Fibroblast of the aortic adventitia (primary cell): ENCODE data around the gene NAA20. TPM values are rescaled to one million over a fixed set of nuclear protein-coding genes. Genes with fewer than 3 reads are reported as not detected.
A peak's percentile ranks its signal among the peaks of the same experiment; 100 is the strongest.

ENCODE experiments used
- DNase-seq: peaks from one replicate; pipeline ENCODE4 v3.0.0-alpha.2; 2010; ENCODE audit warnings: low read depth
- H3K4me3 ChIP-seq: 2 replicates; pipeline ENCODE4 v1.5.1; 2011; ENCODE audit warnings: low read depth, mild to moderate bottlenecking, control low read depth, low read length, moderate library complexity
- total RNA-seq: library from RNA; depleted of rRNA; stranded (reverse); fragments of >200 nt; gene quantifications from 2 replicates; pipeline ENCODE4 v1.2.3, GENCODE V29; 2012; ENCODE audit warnings: low replicate concordance
- TF ChIP-seq, protein P1 (sequence below): IDR thresholded peaks from 2 replicates; pipeline ENCODE4 v1.5.1; 2011; ENCODE audit warnings: mild to moderate bottlenecking, low read length, control low read depth, inconsistent platforms; ENCODE audit not compliant: insufficient read depth

NAA20 gene
- total RNA-seq, 1 donor: 49.3 TPM

GRCh38 chr20:20005342-20005741, 11.8 kb upstream of the NAA20 start:
- H3K4me3 ChIP-seq: no peak overlapping the region
- TF ChIP-seq, protein P1, sequence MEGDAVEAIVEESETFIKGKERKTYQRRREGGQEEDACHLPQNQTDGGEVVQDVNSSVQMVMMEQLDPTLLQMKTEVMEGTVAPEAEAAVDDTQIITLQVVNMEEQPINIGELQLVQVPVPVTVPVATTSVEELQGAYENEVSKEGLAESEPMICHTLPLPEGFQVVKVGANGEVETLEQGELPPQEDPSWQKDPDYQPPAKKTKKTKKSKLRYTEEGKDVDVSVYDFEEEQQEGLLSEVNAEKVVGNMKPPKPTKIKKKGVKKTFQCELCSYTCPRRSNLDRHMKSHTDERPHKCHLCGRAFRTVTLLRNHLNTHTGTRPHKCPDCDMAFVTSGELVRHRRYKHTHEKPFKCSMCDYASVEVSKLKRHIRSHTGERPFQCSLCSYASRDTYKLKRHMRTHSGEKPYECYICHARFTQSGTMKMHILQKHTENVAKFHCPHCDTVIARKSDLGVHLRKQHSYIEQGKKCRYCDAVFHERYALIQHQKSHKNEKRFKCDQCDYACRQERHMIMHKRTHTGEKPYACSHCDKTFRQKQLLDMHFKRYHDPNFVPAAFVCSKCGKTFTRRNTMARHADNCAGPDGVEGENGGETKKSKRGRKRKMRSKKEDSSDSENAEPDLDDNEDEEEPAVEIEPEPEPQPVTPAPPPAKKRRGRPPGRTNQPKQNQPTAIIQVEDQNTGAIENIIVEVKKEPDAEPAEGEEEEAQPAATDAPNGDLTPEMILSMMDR: no peak
- DNase-seq: no peak

DNA sequence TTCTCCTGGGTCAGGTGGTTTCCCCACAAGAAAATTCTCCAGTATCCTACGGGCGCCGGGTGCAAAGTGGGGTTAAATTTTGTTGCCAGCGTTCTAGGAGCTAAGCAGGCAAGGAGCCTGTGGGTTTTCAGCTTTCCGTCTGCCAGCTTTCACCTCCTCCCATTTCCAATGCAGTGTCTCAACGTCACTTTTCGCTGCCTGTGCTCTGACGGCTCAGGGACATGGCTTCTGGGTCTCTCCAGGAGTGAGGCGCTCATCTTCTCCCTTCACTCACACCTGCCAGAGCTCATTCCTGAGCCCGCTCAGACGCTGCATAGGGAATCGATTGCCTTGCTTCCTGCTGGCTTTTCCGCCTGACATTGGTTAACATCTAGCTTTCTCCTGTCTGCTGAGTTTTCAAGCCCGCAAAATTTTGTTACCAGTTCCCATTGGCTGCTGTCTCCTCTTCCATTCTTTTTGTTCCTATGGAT, 7.3 kb upstream of the NAA20 start:
- H3K4me3 ChIP-seq: no peak overlapping the region
- DNase-seq: no peak
- TF ChIP-seq, protein P1: no peak

DNA sequence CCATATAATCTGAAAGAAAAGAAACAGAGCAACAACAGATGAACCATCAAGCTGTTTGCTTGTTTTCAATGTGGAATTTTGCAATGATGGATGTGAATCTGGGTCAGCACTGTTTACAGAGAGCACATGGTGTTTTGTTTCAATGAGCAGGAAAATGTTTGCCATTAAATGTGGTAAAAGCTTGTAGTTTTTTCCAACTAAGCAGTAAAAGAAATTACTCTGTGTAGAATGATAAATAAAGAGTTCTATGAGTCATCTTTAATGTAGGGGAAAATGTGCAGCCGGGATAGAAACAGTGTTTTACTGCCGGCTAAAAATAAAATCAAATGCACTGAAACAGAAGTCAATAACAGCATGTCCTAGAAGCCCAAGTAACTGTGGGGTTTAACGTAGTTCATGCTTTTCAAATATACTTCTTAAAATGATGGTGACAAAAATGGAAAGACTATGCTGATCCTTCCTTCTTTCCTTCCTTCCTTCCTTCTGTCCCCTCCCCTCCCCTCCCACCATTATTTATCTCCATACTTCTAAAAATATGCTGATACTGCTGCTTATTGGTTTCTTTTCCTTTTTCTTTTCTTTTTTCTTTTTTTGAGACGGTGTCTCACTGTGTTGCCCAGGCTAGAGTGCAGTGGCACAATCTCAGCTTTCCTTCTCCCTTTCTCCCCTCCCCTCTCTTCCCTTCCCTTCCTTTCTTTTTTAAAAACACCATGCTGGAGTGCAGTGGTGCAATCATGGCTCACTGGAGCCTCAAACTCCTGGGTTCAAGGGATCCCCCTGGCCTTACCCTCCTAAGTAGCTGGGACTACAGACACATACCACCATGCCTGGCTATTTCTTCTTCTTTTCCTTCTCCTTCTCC, 6.3 kb upstream of the NAA20 start:
- no peak overlapping the region for H3K4me3 ChIP-seq
- TF ChIP-seq, protein P1: no peak
- DNase-seq: peak; percentile 25

DNA sequence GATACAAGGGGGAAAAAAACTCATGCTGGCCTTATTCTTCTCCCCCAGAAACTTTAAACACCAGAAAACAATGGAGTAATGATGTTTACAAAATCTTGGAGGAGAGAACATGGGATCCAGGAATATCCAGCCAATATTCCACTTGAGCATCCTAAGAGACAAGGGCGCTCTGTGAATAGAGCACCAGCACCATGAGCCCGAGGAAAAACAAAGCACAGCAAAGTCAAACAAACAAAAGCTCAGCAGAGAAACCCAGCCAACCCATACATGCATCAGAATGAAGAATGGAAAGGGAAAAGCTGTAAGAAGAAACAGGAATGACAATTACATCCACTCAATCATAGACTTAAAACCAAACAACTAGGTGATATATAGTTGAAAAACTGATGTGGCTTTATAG, 4.6 kb upstream of the NAA20 start:
- DNase-seq: no peak
- no peak overlapping the region for H3K4me3 ChIP-seq
- TF ChIP-seq, protein P1: no peak

DNA sequence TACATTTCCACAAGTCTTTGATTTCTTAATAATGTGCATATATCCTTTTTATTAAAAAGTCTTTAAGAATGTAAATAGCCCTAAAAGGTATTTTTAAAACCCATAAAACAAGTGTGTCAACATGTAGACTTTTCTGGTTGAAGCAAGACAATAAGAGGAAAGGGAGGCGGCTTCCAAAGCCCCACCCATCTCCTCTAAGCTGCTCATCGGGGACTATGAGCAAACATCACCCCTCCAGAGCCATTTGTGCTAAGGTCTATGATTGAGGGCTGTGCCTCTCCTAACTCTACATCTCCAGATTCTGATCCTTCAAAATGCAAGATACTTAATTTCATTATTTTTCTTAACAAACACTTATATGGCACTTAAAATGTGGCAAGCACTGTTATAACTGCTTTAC, 2.5 kb upstream of the NAA20 start:
- DNase-seq: no peak
- TF ChIP-seq, protein P1: no peak

DNA sequence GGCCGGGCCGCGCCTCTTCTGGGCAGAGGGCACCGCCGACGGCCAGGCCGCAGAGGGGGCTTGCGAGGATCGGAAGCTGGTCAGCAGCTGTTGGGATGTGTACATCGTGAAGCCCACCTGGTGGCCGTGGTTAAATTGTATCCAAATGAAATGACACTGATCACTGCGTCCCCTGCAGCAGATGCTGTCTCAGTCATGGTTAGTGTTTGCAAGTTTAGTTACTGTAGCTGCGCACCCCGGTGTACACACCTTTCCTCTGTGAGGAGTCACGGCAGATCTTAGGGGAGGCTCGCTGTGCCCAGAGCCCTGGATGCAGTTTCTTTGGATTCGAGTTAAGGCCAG, 653 bp downstream of the NAA20 start:
- H3K4me3 ChIP-seq: peak overlapping the region; percentile 92
- no peak for DNase-seq
- TF ChIP-seq, protein P1: no peak

More for the DNA sequence above, 2.5 kb upstream of the NAA20 start:
- H3K4me3 ChIP-seq: no peak overlapping the region

- no peak for DNase-seq
- TF ChIP-seq, protein P1: no peak
- H3K4me3 ChIP-seq: peak overlapping the region; percentile 92
Observed at GRCh38 chr20:20018366-20018765, 1.2 kb downstream of the NAA20 start.
